A549 (cell line): Measurements from ENCODE around the gene MAP3K8. TPM values are rescaled to one million over a fixed set of nuclear protein-coding genes. Genes with fewer than 3 reads are reported as not detected.

Experiments used
- ATAC-seq, 2 experiments: fragments of 200-7000 bp in 1 of 2; fragments of >200 bp in 1 of 2; cut with Nextera tagmentation in 1 of 2; cut with Tn5 transposase in 1 of 2; 3 replicates each; pipeline versions ENCODE4 v1.8.0 to v1.9.1; 2018 to 2020; ENCODE audit warnings: mild to moderate bottlenecking in 1 of 2, moderate library complexity in 1 of 2
- CTCF ChIA-PET: fragments of 300-600 bp; sonication (Branson Sonifier 250); formaldehyde crosslinking; extraction: SDS; loops from one replicate; lab custom pipeline; 2021; ENCODE audit warnings: antibody characterized with exemption, inconsistent platforms; lab: Yijun Ruan, JAX
- POLR2A ChIA-PET: fragments of 350-600 bp; formaldehyde crosslinking; extraction: SDS; loops from one replicate; lab custom pipeline; 2021; ENCODE audit warnings: antibody characterized with exemption, inconsistent platforms; lab: Yijun Ruan, JAX
- DNase-seq, 2 experiments: peaks; one replicate each; pipeline versions ENCODE4 v3.0.0 to v3.0.0-alpha.2; 2011 to 2016; ENCODE audit warnings: low read depth in 1 of 2, low spot score in 1 of 2
- FAIRE-seq: peaks from 2 replicates; lab custom pipeline; 2011; peaks lifted over from hg19 to GRCh38; lab: Jason Lieb, UNC
- H3K27ac ChIP-seq, 2 experiments: fragments of >200 bp; sonication (Bioruptor Twin); formaldehyde crosslinking; 3 replicates each; pipeline ENCODE4 v1.5.1; 2016 to 2017
- H3K4me1 ChIP-seq: fragments of >200 bp; sonication (Bioruptor Twin); formaldehyde crosslinking; 3 replicates; pipeline ENCODE4 v1.6.1; 2016
- H3K4me2 ChIP-seq: fragments of >200 bp; sonication (Bioruptor Twin); formaldehyde crosslinking; 3 replicates; pipeline ENCODE4 v1.6.1; 2016
- H3K4me3 ChIP-seq: fragments of >200 bp; sonication (Bioruptor Twin); formaldehyde crosslinking; 3 replicates; pipeline ENCODE4 v1.5.1; 2016
- H3K9me3 ChIP-seq: fragments of >200 bp; sonication (Bioruptor Twin); formaldehyde crosslinking; 3 replicates; pipeline ENCODE4 v1.6.1; 2016
- CEBPB ChIP-seq, 2 experiments: fragments of >200 bp in 1 of 2; sonication (Bioruptor Twin) in 1 of 2; formaldehyde crosslinking in 1 of 2; IDR thresholded peaks; 2 replicates each; pipeline ENCODE4 v1.6.1; 2012 to 2016
- CTCF ChIP-seq: fragments of >200 bp; sonication (Bioruptor Twin); formaldehyde crosslinking; IDR thresholded peaks from 3 replicates; pipeline ENCODE4 v1.5.1; 2016
- E2F6 ChIP-seq: IDR thresholded peaks from 2 replicates; pipeline ENCODE4 v1.6.1; 2012; ENCODE audit warnings: low read depth, borderline replicate concordance
- EHMT2 ChIP-seq: fragments of 200-600 bp; sonication (generic); IDR thresholded peaks from 2 replicates; pipeline ENCODE4 v1.6.1; 2016; ENCODE audit warnings: antibody characterized with exemption, low read depth, mild to moderate bottlenecking, moderate library complexity
- FOSL2 ChIP-seq, 2 experiments: fragments of 450-650 bp in 1 of 2; fragments of >200 bp in 1 of 2; sonication (Bioruptor Twin) in 1 of 2; formaldehyde crosslinking; IDR thresholded peaks; 2 replicates each; pipeline versions ENCODE4 v1.5.0 to v1.6.1; 2016 to 2020; ENCODE audit warnings: mild to moderate bottlenecking in 1 of 2, moderate library complexity in 1 of 2
- FOXS1 ChIP-seq: fragments of 250-450 bp; sonication (Bioruptor Pico); IDR thresholded peaks from 2 replicates; pipeline ENCODE4 v1.5.0; 2020; ENCODE audit warnings: mild to moderate bottlenecking, moderate library complexity
- HDAC2 ChIP-seq: fragments of 200-600 bp; sonication (generic); IDR thresholded peaks from 2 replicates; pipeline ENCODE4 v1.6.1; 2016
- HEYL ChIP-seq: fragments of 250-450 bp; sonication (Bioruptor Pico); IDR thresholded peaks from 2 replicates; pipeline ENCODE4 v1.8.0; 2021; ENCODE audit warnings: mild to moderate bottlenecking, moderate library complexity
- HOXA7 ChIP-seq: fragments of 250-450 bp; sonication (Bioruptor Pico); IDR thresholded peaks from 2 replicates; pipeline ENCODE4 v1.5.0; 2020; ENCODE audit warnings: mild to moderate bottlenecking, moderate library complexity
- JUN ChIP-seq, 2 experiments: fragments of >200 bp; sonication (Bioruptor Twin); formaldehyde crosslinking; IDR thresholded peaks; 2 replicates in 1 of 2; 3 replicates in 1 of 2; pipeline ENCODE4 v1.6.1; 2016 to 2017
- JUNB ChIP-seq: fragments of >200 bp; sonication (Bioruptor Twin); formaldehyde crosslinking; IDR thresholded peaks from 2 replicates; pipeline ENCODE4 v1.6.1; 2016
- KDM5A ChIP-seq: fragments of 200-600 bp; sonication (generic); IDR thresholded peaks from 2 replicates; pipeline ENCODE4 v1.6.1; 2016; ENCODE audit warnings: antibody characterized with exemption, mild to moderate bottlenecking
- MAZ ChIP-seq: fragments of 150-350 bp; IDR thresholded peaks from 2 replicates; pipeline ENCODE4 v1.6.1; 2014; ENCODE audit warnings: antibody characterized with exemption, low read depth, low read length, borderline replicate concordance
- MYC ChIP-seq: IDR thresholded peaks from 2 replicates; pipeline ENCODE4 v1.6.1; 2012; ENCODE audit warnings: mild to moderate bottlenecking, inconsistent platforms, low read length, improper control_type of control experiment, borderline replicate concordance
- PBX3 ChIP-seq: IDR thresholded peaks from 2 replicates; pipeline ENCODE4 v1.6.1; 2012
- PHF8 ChIP-seq: fragments of 200-600 bp; sonication (generic); IDR thresholded peaks from 2 replicates; pipeline ENCODE4 v1.6.1; 2016; ENCODE audit warnings: low read depth, mild to moderate bottlenecking, antibody characterized with exemption, moderate library complexity, borderline replicate concordance
- RNF2 ChIP-seq: fragments of 200-600 bp; sonication (generic); IDR thresholded peaks from 2 replicates; pipeline ENCODE4 v1.6.1; 2016; ENCODE audit warnings: low read depth, mild to moderate bottlenecking, antibody characterized with exemption, moderate library complexity, borderline replicate concordance
- SMC3 ChIP-seq: fragments of >200 bp; sonication (Bioruptor Twin); formaldehyde crosslinking; IDR thresholded peaks from 3 replicates; pipeline ENCODE4 v1.6.1; 2018; ENCODE audit warnings: inconsistent platforms
- SREBF2 ChIP-seq: fragments of 450-650 bp; IDR thresholded peaks from 2 replicates; pipeline ENCODE4 v1.6.1; 2014; ENCODE audit warnings: mild to moderate bottlenecking, moderate library complexity
- TFCP2L1 ChIP-seq: fragments of 250-450 bp; sonication (Bioruptor Pico); IDR thresholded peaks from 2 replicates; pipeline ENCODE4 v1.5.0; 2021; ENCODE audit warnings: mild to moderate bottlenecking
- TP53 ChIP-seq: fragments of 250-450 bp; sonication (Bioruptor Pico); IDR thresholded peaks from 2 replicates; pipeline ENCODE4 v1.5.0; 2021; ENCODE audit warnings: mild to moderate bottlenecking, moderate library complexity
- USF2 ChIP-seq: fragments of 450-650 bp; IDR thresholded peaks from 2 replicates; pipeline ENCODE4 v1.6.1; 2014; ENCODE audit warnings: antibody characterized with exemption
- ZC3H11A ChIP-seq: fragments of 450-650 bp; IDR thresholded peaks from 2 replicates; pipeline ENCODE4 v1.6.1; 2014; ENCODE audit warnings: antibody characterized with exemption, mild to moderate bottlenecking
- ZFP36 ChIP-seq: fragments of 450-650 bp; IDR thresholded peaks from 2 replicates; pipeline ENCODE4 v1.6.1; 2014; ENCODE audit warnings: borderline replicate concordance; ENCODE audit not compliant: partially characterized antibody
- ZNF302 ChIP-seq: fragments of 250-450 bp; sonication (Bioruptor Pico); IDR thresholded peaks from 2 replicates; pipeline ENCODE4 v1.9.0; 2021; ENCODE audit warnings: inconsistent platforms, mild to moderate bottlenecking, moderate library complexity
- ZSCAN20 ChIP-seq: fragments of 250-450 bp; sonication (Bioruptor Pico); IDR thresholded peaks from 2 replicates; pipeline ENCODE4 v1.8.0; 2022; ENCODE audit warnings: mild to moderate bottlenecking, moderate library complexity
- WGBS: methylation state at CpG from one replicate; pipeline ENCODE4 v1.1.6; 2017; ENCODE audit errors: missing lambda C conversion rate; 5-methylcytosine and 5-hydroxymethylcytosine counted together
- polyA plus RNA-seq, 4 experiments: library from polyadenylated mRNA; depleted of rRNA in 3 of 4; stranded (reverse); fragments of >200 nt; fragmentation: RNase III in 1 of 4; extraction: RNeasy Plus Mini Kit Qiagen cat#74134 plus additional on column Dnase treatment in 1 of 4; gene quantifications; 2 replicates in 3 of 4; 3 replicates in 1 of 4; pipeline ENCODE4 v1.2.3, GENCODE V29; 2011 to 2017

Gene MAP3K8
- polyA plus RNA-seq, 2 of the 4 experiments (the other 2 are of a cell fraction) = 26.4 to 50.8 TPM

GRCh38 chr10:30413996-30414576 is 19.9 kb upstream of the MAP3K8 start (continued):
- TF ChIP-seq ZSCAN20 (CRISPR knock-in tag) = no peak
- TF ChIP-seq FOSL2 (IDR thresholded peaks at IDR 0.05) = no peak
- no peak for TF ChIP-seq FOSL2 (CRISPR knock-in tag; IDR thresholded peaks at IDR 0.05)
- no peak for TF ChIP-seq E2F6
- no peak for TF ChIP-seq HOXA7 (CRISPR knock-in tag)
- peak; percentile 76 for TF ChIP-seq CTCF
- TF ChIP-seq TFCP2L1 (CRISPR knock-in tag) = no peak
- no peak for TF ChIP-seq KDM5A
- peak; percentile 64; the same call in 1 of the 2 replicates for TF ChIP-seq MYC

GRCh38 chr10:30415593-30415992 is 18.4 kb upstream of the MAP3K8 start:
- ChIA-PET POLR2A (interaction anchor here (1.1 kb wide), 1 partner anchor 18 kb away, joined by 6 read pairs; the partner anchor contains the start of gene MAP3K8), CTCF (interaction anchor here (0.9 to 2.5 kb wide), 7 partner anchors 16 to 176 kb away, joined by 3 to 19 read pairs (median 4); partner anchors contain the start of gene MAP3K8)
- WGBS = 95% methylated on average over 7 of the region's 7 CpGs

GRCh38 chr10:30417301-30417700 is 16.7 kb upstream of the MAP3K8 start:
- TF ChIP-seq SREBF2 = no peak
- no peak for TF ChIP-seq HEYL
- no peak for TF ChIP-seq MAZ
- TF ChIP-seq USF2 = no peak
- no peak for TF ChIP-seq ZC3H11A
- no peak for TF ChIP-seq FOSL2 (IDR thresholded peaks at IDR 0.05)
- no peak for TF ChIP-seq FOSL2 (CRISPR knock-in tag; IDR thresholded peaks at IDR 0.05)
- no peak for TF ChIP-seq JUN (IDR thresholded peaks at IDR 0.05)
- no peak for TF ChIP-seq ZNF302 (CRISPR knock-in tag)
- no peak for TF ChIP-seq PHF8
- TF ChIP-seq CEBPB (IDR thresholded peaks at IDR 0.05) = no peak
- FAIRE-seq = no peak
- Histone ChIP-seq H3K4me3 (no peak overlapping the region), H3K27ac (peak overlapping the region; percentile 55 to 82; a peak in 3 of 6 replicates), H3K4me2 (no peak overlapping the region), H3K4me1 (peaks cover 28% of the 10 kb centered on the region), H3K9me3 (no peaks in the 10 kb centered on the region)
- POLR2A ChIA-PET = interaction anchor here (1.8 kb wide), 1 partner anchor 16 kb away, joined by 4 read pairs; no protein-coding TSS in a partner anchor
- no peak for ATAC-seq
- CTCF ChIA-PET = interaction anchor here (1.5 to 2.5 kb wide), 4 partner anchors 113 to 177 kb away, joined by 3 to 19 read pairs (median 6); no protein-coding TSS in a partner anchor
- DNase-seq = no peak
- 78% methylated on average over 3 of the region's 3 CpGs for WGBS

More at GRCh38 chr10:30415593-30415992, 18.4 kb upstream of the MAP3K8 start:
- no peak for ATAC-seq
- Histone ChIP-seq H3K4me2 (no peak overlapping the region), H3K27ac (peak overlapping the region in 1 of 2 experiments; percentile 50; a peak in 3 of 6 replicates), H3K4me3 (no peak overlapping the region), H3K9me3 (no peaks in the 10 kb centered on the region), H3K4me1 (peaks cover 22% of the 10 kb centered on the region)
- FAIRE-seq = no peak
- DNase-seq = no peak
- TF ChIP-seq SMC3 = no peak
- TF ChIP-seq PHF8 = no peak
- TF ChIP-seq ZSCAN20 (CRISPR knock-in tag) = no peak
- TF ChIP-seq JUNB = no peak
- TF ChIP-seq PBX3 = no peak
- no peak for TF ChIP-seq ZFP36
- TF ChIP-seq FOXS1 (CRISPR knock-in tag) = no peak
- no peak for TF ChIP-seq EHMT2
- TF ChIP-seq RNF2 = no peak
- TF ChIP-seq TP53 (CRISPR knock-in tag) = no peak
- TF ChIP-seq HDAC2 = no peak
